DOHH2 (cell line): ENCODE results near the gene CCNI2.

ENCODE experiments used
- CTCF ChIP-seq: fragments of 200-600 bp; sonication (generic); IDR thresholded peaks from one replicate; pipeline ENCODE4 v1.5.1; 2014; ENCODE audit warnings: antibody characterized with exemption, mild to moderate bottlenecking, low read depth, low read length; ENCODE audit not compliant: poor library complexity, severe bottlenecking
- EZH2phosphoT487 ChIP-seq: fragments of 200-600 bp; sonication (generic); IDR thresholded peaks from 2 replicates; pipeline ENCODE4 v1.6.1; 2017; ENCODE audit warnings: borderline replicate concordance, mild to moderate bottlenecking, antibody characterized with exemption, low read length, moderate library complexity, mixed read lengths

DNA sequence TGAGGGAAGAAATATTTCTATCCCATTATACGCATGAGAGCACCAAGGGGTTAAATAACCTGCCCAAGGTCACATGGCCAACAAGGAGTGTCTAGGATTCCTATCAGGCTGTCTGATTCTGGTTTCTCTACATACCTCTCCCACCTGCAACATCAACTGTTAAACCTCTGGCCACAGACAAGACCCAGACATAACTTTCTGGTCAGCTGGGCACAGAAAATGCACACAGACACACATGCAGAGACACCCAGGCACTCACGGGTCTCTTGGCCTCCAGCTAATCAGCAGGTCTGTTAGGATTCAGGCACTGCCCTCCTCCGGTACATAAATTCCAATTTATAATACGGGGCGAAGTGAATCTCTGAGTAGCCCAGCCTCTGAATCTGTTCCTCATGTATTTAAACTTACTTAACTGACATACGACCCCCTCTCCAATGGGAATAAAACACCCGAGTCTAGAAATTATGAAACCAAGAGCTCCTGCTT, 28.3 kb downstream of the CCNI2 start:
- TF ChIP-seq CTCF (no peak), EZH2phosphoT487 (no peak)
